Endothelial cell of umbilical vein (primary cell): ENCODE data around the gene STXBP2. TPM values are rescaled to one million over a fixed set of nuclear protein-coding genes. Genes with fewer than 3 reads are reported as not detected.

Experiments used
- BruUV-seq: library from RNA; stranded (reverse); fragments of 400-500 nt; replicated peaks from 2 replicates; lab custom pipeline; 2021; lab: Mats Ljungman, UMichigan
- CTCF ChIA-PET: fragments of 300-600, 350-600 bp; sonication (Branson Sonifier 250); formaldehyde crosslinking; loops from one replicate; lab custom pipeline; 2021; ENCODE audit warnings: antibody characterized with exemption, inconsistent platforms; lab: Charles Lee
- POLR2A ChIA-PET: fragments of 300-600, 350-600 bp; sonication (Branson Sonifier 250); formaldehyde crosslinking; loops from one replicate; lab custom pipeline; 2021; ENCODE audit warnings: antibody characterized with exemption, inconsistent platforms; lab: Charles Lee
- DNase-seq: peaks from one replicate; pipeline ENCODE4 v3.0.0-alpha.2; 2011; ENCODE audit warnings: low read depth, low spot score
- FAIRE-seq: peaks from 2 replicates; lab custom pipeline; 2011; peaks lifted over from hg19 to GRCh38; lab: Jason Lieb, UNC
- H2AFZ ChIP-seq: 2 replicates; pipeline ENCODE4 v1.6.0; 2012; ENCODE audit warnings: low read depth, low read length, control low read depth, inconsistent platforms
- H3K27ac ChIP-seq: 2 replicates; pipeline ENCODE4 v1.5.1; 2011; ENCODE audit warnings: low read depth, mild to moderate bottlenecking, control low read depth, low read length, moderate library complexity; ENCODE audit not compliant: insufficient read depth
- H3K27me3 ChIP-seq, 2 experiments: 2 replicates each; pipeline versions ENCODE4 v1.6.0 to v1.6.1; 2011; ENCODE audit warnings: low read length in 2 of 2, mixed read lengths in 1 of 2; ENCODE audit not compliant: control insufficient read depth in 2 of 2, insufficient read depth in 2 of 2
- H3K36me3 ChIP-seq, 2 experiments: 2 replicates in 1 of 2; 3 replicates in 1 of 2; pipeline ENCODE4 v1.5.1; 2011; ENCODE audit warnings: low read length in 2 of 2, mild to moderate bottlenecking in 1 of 2, moderate library complexity in 1 of 2; ENCODE audit not compliant: control insufficient read depth in 2 of 2, insufficient read depth in 2 of 2; ENCODE audit errors: extremely low read depth in 1 of 2
- H3K4me1 ChIP-seq: 3 replicates; pipeline ENCODE4 v1.5.1; 2011; ENCODE audit warnings: mild to moderate bottlenecking, low read length; ENCODE audit not compliant: control insufficient read depth, insufficient read depth; ENCODE audit errors: extremely low read depth
- H3K4me2 ChIP-seq: 2 replicates; pipeline ENCODE4 v1.6.1; 2011; ENCODE audit warnings: low read length, control low read depth, mixed read lengths; ENCODE audit not compliant: insufficient read depth
- H3K4me3 ChIP-seq, 3 experiments: fragments of 200-600 bp in 1 of 3; sonication (generic), shearing (Covaris generic) in 1 of 3; replicated peaks in 1 of 3; 2 replicates each; pipeline ENCODE4 v1.5.1; 2011 to 2016; ENCODE audit warnings: control low read depth in 3 of 3, low read length in 3 of 3, mild to moderate bottlenecking in 2 of 3, inconsistent platforms in 1 of 3, low read depth in 1 of 3, moderate library complexity in 1 of 3; ENCODE audit not compliant: insufficient read depth in 1 of 3
- H3K79me2 ChIP-seq: 2 replicates; pipeline ENCODE4 v1.6.0; 2012; ENCODE audit warnings: low read length, inconsistent platforms; ENCODE audit not compliant: control insufficient read depth, insufficient read depth
- H3K9ac ChIP-seq: replicated peaks from 2 replicates; pipeline ENCODE3; 2011; ENCODE audit warnings: low read length, control low read depth; ENCODE audit not compliant: insufficient read depth; ENCODE audit errors: extremely low read depth
- H3K9me1 ChIP-seq: replicated peaks from 3 replicates; pipeline ENCODE4 v1.6.0; 2011; ENCODE audit warnings: mild to moderate bottlenecking, low read length; ENCODE audit not compliant: control insufficient read depth, insufficient read depth; ENCODE audit errors: extremely low read depth
- H3K9me3 ChIP-seq: replicated peaks from 2 replicates; pipeline ENCODE4 v1.5.1; 2012; ENCODE audit warnings: low read length, inconsistent platforms; ENCODE audit not compliant: control insufficient read depth, insufficient read depth
- H4K20me1 ChIP-seq: replicated peaks from 2 replicates; pipeline ENCODE3; 2011; ENCODE audit warnings: mild to moderate bottlenecking, low read length; ENCODE audit not compliant: control insufficient read depth, insufficient read depth; ENCODE audit errors: extremely low read depth
- CTCF ChIP-seq, 2 donors: IDR thresholded peaks; 1 replicate in 1 of 2; 2 replicates in 1 of 2; pipeline ENCODE4 v1.5.1; 2011; ENCODE audit warnings: low read length in 2 of 2, mild to moderate bottlenecking in 2 of 2, moderate library complexity in 2 of 2, control low read depth in 1 of 2, inconsistent platforms in 1 of 2, low read depth in 1 of 2; ENCODE audit not compliant: insufficient read depth in 1 of 2; ENCODE audit errors: extremely low read depth in 1 of 2
- EZH2 ChIP-seq: IDR thresholded peaks from 2 replicates; pipeline ENCODE4 v1.6.1; 2012; ENCODE audit warnings: borderline replicate concordance, low read depth, mild to moderate bottlenecking, moderate library complexity, low read length, inconsistent platforms; ENCODE audit not compliant: severe bottlenecking
- FOS ChIP-seq: IDR thresholded peaks from 2 replicates; pipeline ENCODE4 v1.6.1; 2011; ENCODE audit warnings: mild to moderate bottlenecking, low read length, moderate library complexity, borderline replicate concordance; ENCODE audit not compliant: insufficient read depth
- GATA2 ChIP-seq: IDR thresholded peaks from 2 replicates; pipeline ENCODE4 v1.7.0; 2011; ENCODE audit warnings: low read depth, mild to moderate bottlenecking, moderate library complexity, mixed read lengths, low read length; ENCODE audit not compliant: insufficient read length, insufficient read depth
- JUN ChIP-seq: IDR thresholded peaks from 2 replicates; pipeline ENCODE4 v1.6.1; 2011; ENCODE audit warnings: borderline replicate concordance, low read depth; ENCODE audit not compliant: insufficient read length, insufficient read depth
- MAX ChIP-seq: IDR thresholded peaks from 2 replicates; pipeline ENCODE4 v1.6.1; 2011; ENCODE audit not compliant: insufficient read depth, insufficient read length
- MYC ChIP-seq: IDR thresholded peaks from one replicate; pipeline ENCODE4 v1.6.1; 2011; ENCODE audit warnings: mild to moderate bottlenecking, low read depth, low read length
- POLR2A ChIP-seq: IDR thresholded peaks from 2 replicates; pipeline ENCODE4 v1.6.1; 2012; ENCODE audit warnings: low read depth, mild to moderate bottlenecking, control low read depth, low read length
- POLR2AphosphoS5 ChIP-seq: IDR thresholded peaks from 2 replicates; pipeline ENCODE4 v1.6.1; 2012; ENCODE audit warnings: low read depth, mild to moderate bottlenecking, control low read depth, low read length, moderate library complexity; ENCODE audit not compliant: insufficient read depth
- dilution Hi-C: fragments of 300-500 bp; cut with MboI; formaldehyde crosslinking; loops from one replicate; pipeline ENCODE4 v1.15.0; 2019; ENCODE audit warnings: low sequenced_read_pairs; ENCODE audit not compliant: extremely low pct_ligation_motif_present
- intact Hi-C: fragments of 100-400 bp; cut with micrococcal nuclease; formaldehyde crosslinking; loops from one replicate; pipeline ENCODE4 v1.10.0; 2022
- polyA plus RNA-seq, 4 experiments: library from polyadenylated mRNA; depleted of rRNA in 3 of 4; stranded (reverse) in 3 of 4; unstranded in 1 of 4; fragments of >200 nt; gene quantifications; 2 replicates each; pipeline versions ENCODE4 v1.2.1 to v1.2.3, GENCODE V29; 2011 to 2012; ENCODE audit warnings: missing spikeins in 1 of 4
- total RNA-seq: library from RNA; stranded (reverse); gene quantifications from 2 replicates; pipeline ENCODE4 v1.2.3, GENCODE V29; 2021

The STXBP2 gene
- total and polyA plus RNA-seq, 2 donors (not counting 3 experiments of a cell fraction or from before 2014, with no cell fraction given) = 70.0 to 105 TPM

DNA sequence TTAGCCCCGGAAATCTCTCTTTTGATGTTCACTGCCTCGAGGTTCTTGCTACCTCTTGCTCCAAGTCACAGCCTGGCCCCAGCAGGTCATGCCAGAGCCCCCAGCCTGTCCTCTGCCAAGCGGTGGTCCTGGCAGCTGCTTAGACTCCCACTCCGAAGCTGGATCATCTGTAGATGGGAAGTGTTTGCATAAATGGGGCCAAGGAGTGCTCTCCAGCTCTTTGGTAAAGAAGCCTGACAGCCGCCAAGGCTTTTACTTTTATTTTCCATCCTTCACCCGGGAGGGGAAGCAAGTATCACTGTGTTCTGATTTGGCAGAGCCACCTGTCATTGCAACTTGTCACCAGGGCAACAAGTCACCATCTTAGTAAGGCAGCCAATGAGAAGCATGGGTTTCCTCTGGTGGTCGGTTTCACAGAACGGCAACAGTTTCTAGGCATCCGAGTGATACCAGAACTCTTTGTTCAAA lies 21.3 kb downstream of the STXBP2 start:
- intact Hi-C loops = no loop called here
- no peaks in the 10 kb centered on the region for H3K9me1 ChIP-seq
- H3K36me3 ChIP-seq = no peaks in the 10 kb centered on the region
- H3K9me3 ChIP-seq = no peaks in the 10 kb centered on the region
- FAIRE-seq (no peak), DNase-seq (no peak)
- H3K4me1 ChIP-seq = peaks cover 10% of the 10 kb centered on the region
- H3K27ac ChIP-seq = no peak overlapping the region
- BruUV-seq = no TSS peak
- no peak for TF ChIP-seq POLR2AphosphoS5
- TF ChIP-seq JUN = no peak
- TF ChIP-seq MYC = no peak
- TF ChIP-seq FOS = no peak
- no peak for TF ChIP-seq POLR2A
- no peak for TF ChIP-seq CTCF (IDR thresholded peaks at IDR 0.05; ENCODE audit: extremely low read depth in 1 of 2, insufficient read depth in 1 of 2, low read depth in 1 of 2, low read length in 2 of 2)
- no peak for TF ChIP-seq EZH2
- TF ChIP-seq MAX = no peak
- TF ChIP-seq GATA2 = no peak
- H3K79me2 ChIP-seq = no peaks in the 10 kb centered on the region
- ChIA-PET CTCF (interaction anchor here (1.7 kb wide), 1 partner anchor 22 kb away, joined by 6 read pairs; the partner anchor contains the start of gene TRAPPC5), POLR2A (interaction anchor here (0.5 kb wide), 1 partner anchor 14 kb away, joined by 7 read pairs; no protein-coding TSS in a partner anchor)
- H3K4me3 ChIP-seq = no peak overlapping the region
- H3K27me3 ChIP-seq = no peaks in the 10 kb centered on the region
- dilution Hi-C loops = no loop called here
- no peak overlapping the region for H2AFZ ChIP-seq
- no peak overlapping the region for H3K9ac ChIP-seq
- H3K4me2 ChIP-seq = no peak overlapping the region
- H4K20me1 ChIP-seq = no peaks in the 10 kb centered on the region
